Left ventricle myocardium superior (tissue), 1 donor: ENCODE measurements around the gene UBE3A. TPM values are rescaled to one million over a fixed set of nuclear protein-coding genes. Genes with fewer than 3 reads are reported as not detected.

Experiments
- ATAC-seq: fragments of 200-7000 bp; cut with Tn5 transposase; one replicate; pipeline ENCODE4 v1.9.1; 2020; ENCODE audit warnings: mild to moderate bottlenecking, moderate library complexity
- DNase-seq: peaks from one replicate; pipeline ENCODE4 v3.0.0-alpha.2; 2020
- intact Hi-C: fragments of 100-400 bp; cut with micrococcal nuclease; formaldehyde crosslinking; loops from one replicate; pipeline ENCODE4 v1.11.0; 2022
- total RNA-seq: library from RNA; stranded (reverse); fragmentation: NEBNext Ultra II Directional; extraction: Animal tissue kit (Norgen Biotek cat#: 25700); gene quantifications from one replicate; pipeline ENCODE4 v1.2.1, GENCODE V29; 2021
- donor health status: DM: no; HTN: yes; CAD: no; lungs with severe emphysema.

Gene UBE3A
- total RNA-seq, 1 donor from 2014 or later = 103 TPM

- no peak for DNase-seq
- peak; percentile 68 for ATAC-seq
- intact Hi-C loops = loop anchor here (10.0 kb wide), 1 partner anchor 52 kb away; no protein-coding TSS in a partner anchor
Measured at GRCh38 chr15:25362545-25362944, 76.3 kb downstream of the UBE3A start.

DNA sequence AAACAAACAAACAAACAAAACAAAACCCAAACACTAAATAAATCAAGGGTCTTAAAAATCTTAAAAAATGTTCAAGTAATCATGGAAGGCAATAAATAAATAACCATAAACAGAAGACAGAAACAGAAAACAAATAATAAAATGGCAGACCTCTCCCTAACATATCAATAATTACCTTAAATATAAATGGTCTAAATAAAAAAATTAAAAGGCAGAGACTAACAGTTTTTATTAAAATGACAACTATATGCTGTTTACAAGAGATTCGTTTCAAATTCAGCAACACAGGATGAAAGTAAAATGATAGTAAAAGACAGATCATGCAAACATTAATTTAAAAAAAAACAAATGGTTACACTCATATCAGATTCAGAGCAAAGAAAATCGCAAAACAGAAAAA is 91.1 kb downstream of the UBE3A start:
- ATAC-seq = no peak
- intact Hi-C loops = no loop called here
- no peak for DNase-seq

DNA sequence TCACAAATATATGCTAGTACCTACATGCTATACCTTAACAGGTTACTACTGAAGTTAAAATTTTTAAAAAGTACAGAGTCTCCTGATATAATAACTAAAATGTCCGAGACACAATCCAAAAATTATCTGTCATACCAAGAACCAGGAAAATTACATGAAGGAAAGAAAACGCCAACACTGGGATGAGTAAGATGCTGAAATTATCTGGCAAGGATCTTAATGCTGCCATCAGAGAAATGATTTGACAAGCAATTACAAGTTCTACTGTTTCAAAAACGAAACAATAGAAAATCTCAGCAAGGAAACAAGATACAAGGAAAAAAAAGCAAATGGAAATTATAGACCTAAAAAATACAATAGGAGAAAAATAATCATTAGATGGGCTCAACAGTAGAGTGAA is 92.5 kb downstream of the UBE3A start:
- DNase-seq (no peak), ATAC-seq (no peak)
- intact Hi-C loops = no loop called here

- ATAC-seq (peak; percentile 100), DNase-seq (peak; percentile 75)
- intact Hi-C loops = no loop called here
Measured at GRCh38 chr15:25345943-25346342, 92.9 kb downstream of the UBE3A start.

DNA sequence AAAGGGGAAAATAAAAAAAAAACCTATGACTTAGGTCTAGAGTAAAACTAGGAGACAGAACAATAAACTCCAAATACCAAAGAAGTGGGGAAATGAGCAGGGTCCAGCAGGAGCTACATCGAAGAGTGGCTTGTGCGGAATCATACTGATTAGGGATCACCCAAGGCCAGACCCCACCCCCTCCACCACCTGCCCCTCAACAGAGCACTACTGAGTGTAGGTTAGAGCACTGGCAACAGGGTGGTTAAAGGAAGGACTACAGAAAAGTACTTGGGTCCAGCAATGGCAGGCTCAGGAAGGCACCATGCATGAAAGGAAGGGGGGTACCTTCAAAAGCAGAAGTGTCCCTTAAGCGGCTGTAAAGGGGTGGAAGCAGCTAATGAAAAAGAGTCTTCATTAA is 96.2 kb downstream of the UBE3A start:
- intact Hi-C loops = no loop called here
- DNase-seq (no peak), ATAC-seq (no peak)

GRCh38 chr15:25339431-25339830 is 99.4 kb downstream of the UBE3A start:
- DNase-seq (no peak), ATAC-seq (no peak)
- intact Hi-C loops = loop anchor here (5.0 kb wide), 1 partner anchor 98 kb away; the partner anchor contains the start of gene UBE3A

DNA sequence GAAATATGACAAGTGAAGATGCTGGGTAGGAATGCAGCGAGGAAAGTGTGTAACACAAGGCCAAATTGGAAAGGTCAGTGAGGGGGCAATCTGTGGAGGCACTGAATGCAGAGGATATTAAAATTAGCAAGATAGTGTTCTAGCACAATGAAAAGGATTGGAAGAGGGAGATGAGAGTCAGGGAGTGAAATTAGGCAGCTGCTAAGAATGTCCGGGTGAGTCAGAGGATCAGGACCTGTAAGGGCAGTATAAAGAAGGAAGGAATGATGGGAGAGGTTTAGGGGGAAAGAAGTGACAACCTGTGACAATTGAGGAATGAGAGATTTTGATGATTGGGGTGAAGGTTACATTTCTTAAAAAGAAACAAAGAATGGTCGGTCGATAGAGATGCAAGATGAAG is 103.5 kb downstream of the UBE3A start:
- intact Hi-C loops = loop anchor here (5.0 kb wide), 1 partner anchor 102 kb away; the partner anchor contains the start of gene UBE3A
- no peak for ATAC-seq
- no peak for DNase-seq

DNA sequence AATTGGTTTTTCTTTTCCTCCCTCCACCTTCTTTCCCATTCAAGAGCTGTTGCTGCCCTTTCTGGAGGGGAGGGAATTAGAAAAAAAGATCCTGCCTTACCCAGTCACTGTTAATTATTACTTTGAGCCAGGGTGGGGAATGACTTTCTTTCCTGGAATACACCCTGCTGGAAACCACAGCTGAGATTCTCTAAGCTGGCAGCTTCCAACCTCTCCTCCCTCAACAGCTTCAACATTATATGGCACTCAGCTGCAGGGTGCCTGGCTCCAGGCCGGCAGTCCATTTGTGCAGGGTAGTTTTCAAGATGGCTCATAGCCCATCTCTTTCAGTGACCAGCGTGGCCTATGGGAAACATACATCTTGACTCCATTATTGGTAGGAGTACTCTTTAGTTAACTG is 105.8 kb downstream of the UBE3A start:
- intact Hi-C loops = no loop called here
- no peak for DNase-seq
- ATAC-seq = no peak

GRCh38 chr15:25332306-25332705 is 106.5 kb downstream of the UBE3A start:
- intact Hi-C loops = no loop called here
- no peak for ATAC-seq
- DNase-seq = no peak

DNA sequence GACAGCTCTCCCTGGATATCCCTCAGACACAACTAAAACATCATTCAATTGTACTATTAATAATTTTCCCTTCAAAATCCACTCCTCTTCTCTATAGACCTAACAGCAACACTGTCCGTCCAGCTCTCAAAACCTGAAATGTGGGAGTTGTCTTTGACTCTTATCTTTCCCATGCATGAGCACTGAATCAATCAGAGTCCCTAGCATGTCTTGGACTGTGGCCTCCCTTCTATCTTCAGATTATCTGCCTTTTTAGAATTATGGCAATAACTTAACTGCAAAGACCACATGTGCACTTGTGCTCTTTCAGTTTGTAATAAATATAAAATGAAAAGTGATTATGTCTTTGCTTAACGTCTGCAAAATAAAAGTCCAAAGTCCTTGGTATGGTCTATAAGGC is 107.0 kb downstream of the UBE3A start:
- intact Hi-C loops = no loop called here
- ATAC-seq = no peak
- DNase-seq = no peak

GRCh38 chr15:25331404-25331803 is 107.4 kb downstream of the UBE3A start:
- ATAC-seq (no peak), DNase-seq (no peak)
- intact Hi-C loops = no loop called here

GRCh38 chr15:25329696-25330095 is 109.1 kb downstream of the UBE3A start:
- no peak for DNase-seq
- no peak for ATAC-seq
- intact Hi-C loops = no loop called here

DNA sequence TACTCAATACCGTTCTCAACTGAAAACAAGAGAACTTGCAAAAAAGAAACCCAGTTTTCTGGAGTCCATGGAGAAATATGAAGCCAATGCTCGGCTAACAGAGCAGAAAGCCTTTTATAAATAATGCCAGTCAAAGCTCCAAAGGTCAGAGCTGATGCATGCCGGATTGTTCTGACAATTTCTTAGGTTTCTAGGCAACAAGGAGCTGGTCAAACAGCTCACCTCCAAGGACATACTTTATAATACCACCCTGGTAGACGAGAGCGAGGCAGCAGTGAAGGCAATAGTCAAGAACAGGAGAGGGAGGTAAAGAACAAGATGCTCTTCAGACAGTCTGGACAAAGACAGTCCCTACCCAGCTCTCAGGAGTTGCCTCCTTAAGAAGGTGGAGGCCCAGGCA is 111.1 kb downstream of the UBE3A start:
- DNase-seq (no peak), ATAC-seq (no peak)
- intact Hi-C loops = no loop called here

- DNase-seq = no peak
- intact Hi-C loops = no loop called here
- ATAC-seq = no peak
Measured at GRCh38 chr15:25325187-25325586, 113.6 kb downstream of the UBE3A start.

DNA sequence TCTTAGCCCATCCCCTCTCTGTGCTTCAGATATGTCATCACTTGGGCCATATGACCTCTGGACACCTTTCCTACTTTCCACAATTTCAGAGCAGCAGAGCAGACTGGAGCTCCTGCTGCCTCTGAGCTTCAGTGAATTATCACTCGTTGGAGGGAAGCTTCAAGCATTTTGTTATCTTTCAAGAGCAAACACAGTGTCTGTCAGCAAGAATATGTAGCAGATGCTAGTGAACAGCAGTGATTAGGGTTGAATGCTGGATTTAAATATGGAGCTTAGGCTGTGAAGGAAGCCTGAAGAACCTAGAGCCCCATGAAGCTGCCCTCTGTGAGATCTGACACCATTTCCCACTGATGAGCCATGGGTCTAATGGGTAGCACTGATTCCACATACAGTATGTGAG is 115.4 kb downstream of the UBE3A start:
- no peak for DNase-seq
- ATAC-seq = no peak
- intact Hi-C loops = no loop called here

GRCh38 chr15:25287823-25288222 is 151.0 kb downstream of the UBE3A start:
- no peak for DNase-seq
- no peak for ATAC-seq
- intact Hi-C loops = no loop called here
